PFSK-1 (cell line): ENCODE data around the gene TMEM213.

Experiments
- POLR2AphosphoS5 ChIP-seq: IDR thresholded peaks from 2 replicates; pipeline ENCODE4 v1.6.1; 2012; ENCODE audit warnings: low read depth, mild to moderate bottlenecking, control low read depth, low read length, moderate library complexity
- SIN3A ChIP-seq: IDR thresholded peaks from 2 replicates; pipeline ENCODE4 v1.6.1; 2012; ENCODE audit warnings: mild to moderate bottlenecking, low read length, moderate library complexity, borderline replicate concordance; ENCODE audit not compliant: insufficient read depth
- TAF1 ChIP-seq: IDR thresholded peaks from 2 replicates; pipeline ENCODE4 v1.6.1; 2012; ENCODE audit warnings: low read length, control low read depth, borderline replicate concordance; ENCODE audit not compliant: insufficient read depth

- no peak for TF ChIP-seq POLR2AphosphoS5
- TF ChIP-seq TAF1, result no peak
- no peak for TF ChIP-seq SIN3A
These were observed 12.0 kb upstream of the TMEM213 start for GRCh38 chr7:138785587-138786437.
